MM.1S (cell line): ENCODE results near the gene HPSE.
A peak's percentile ranks its signal among the peaks of the same experiment; 100 is the strongest.

Experiments used
- DNase-seq: peaks from one replicate; pipeline ENCODE4 v3.0.0-alpha.2; 2015
- H2AFZ ChIP-seq: fragments of 300-600 bp; sonication (generic); 2 replicates; pipeline ENCODE4 v1.6.0; 2016; ENCODE audit warnings: antibody characterized with exemption, low read length
- H3F3A ChIP-seq: fragments of 300-600 bp; sonication (generic); 2 replicates; pipeline ENCODE4 v1.6.1; 2016; ENCODE audit warnings: mild to moderate bottlenecking, antibody characterized with exemption, low read length, moderate library complexity, mixed read lengths; ENCODE audit not compliant: insufficient read depth
- H3K27ac ChIP-seq: fragments of 300-600 bp; sonication (generic); 2 replicates; pipeline ENCODE4 v1.5.1; 2016; ENCODE audit warnings: mild to moderate bottlenecking, low read length
- H3K27me3 ChIP-seq: fragments of 300-600 bp; sonication (generic); replicated peaks from 2 replicates; pipeline ENCODE4 v1.6.0; 2016; ENCODE audit warnings: low read length; ENCODE audit not compliant: insufficient read depth
- H3K36me3 ChIP-seq: fragments of 300-600 bp; sonication (generic); replicated peaks from 2 replicates; pipeline ENCODE4 v1.6.1; 2016; ENCODE audit warnings: mild to moderate bottlenecking, low read length, mixed read lengths; ENCODE audit not compliant: insufficient read depth
- H3K4me1 ChIP-seq: fragments of 300-600 bp; sonication (generic); 2 replicates; pipeline ENCODE4 v1.6.1; 2016; ENCODE audit warnings: low read length, mixed read lengths
- H3K4me2 ChIP-seq: fragments of 300-600 bp; sonication (generic); 2 replicates; pipeline ENCODE4 v1.6.0; 2016; ENCODE audit warnings: low read depth, low read length
- H3K4me3 ChIP-seq: fragments of 300-600 bp; sonication (generic); 2 replicates; pipeline ENCODE4 v1.5.1; 2016; ENCODE audit warnings: low read length, mixed read lengths
- H3K79me2 ChIP-seq: fragments of 300-600 bp; sonication (generic); 2 replicates; pipeline ENCODE4 v1.6.1; 2016; ENCODE audit warnings: mixed run types, low read length, mixed read lengths
- H3K9ac ChIP-seq: fragments of 300-600 bp; sonication (generic); 2 replicates; pipeline ENCODE4 v1.6.1; 2016; ENCODE audit warnings: low read length, mixed read lengths
- H3K9me2 ChIP-seq: fragments of 300-600 bp; sonication (generic); replicated peaks from 2 replicates; pipeline ENCODE4 v1.6.1; 2016; ENCODE audit warnings: mild to moderate bottlenecking, low read length, mixed read lengths; ENCODE audit not compliant: insufficient read depth
- H3K9me3 ChIP-seq: fragments of 300-600 bp; sonication (generic); replicated peaks from 2 replicates; pipeline ENCODE4 v1.6.1; 2016; ENCODE audit warnings: mild to moderate bottlenecking, low read length, mixed read lengths; ENCODE audit not compliant: insufficient read depth
- H4K20me1 ChIP-seq: fragments of 300-600 bp; sonication (generic); 2 replicates; pipeline ENCODE4 v1.6.1; 2016; ENCODE audit warnings: mild to moderate bottlenecking, low read length, moderate library complexity, mixed read lengths; ENCODE audit not compliant: insufficient read depth
- EZH2 ChIP-seq: fragments of 300-600 bp; sonication (generic); optimal IDR thresholded peaks from 2 replicates; pipeline ENCODE3; 2017; ENCODE audit warnings: low read depth, mild to moderate bottlenecking, antibody characterized with exemption, low read length, mixed read lengths
- EZH2phosphoT487 ChIP-seq: fragments of 300-600 bp; sonication (generic); IDR thresholded peaks from 2 replicates; pipeline ENCODE4 v1.6.1; 2018; ENCODE audit warnings: antibody characterized with exemption, low read length
- TF ChIP-seq, protein P1 (sequence below): fragments of 300-600 bp; sonication (generic); IDR thresholded peaks from 2 replicates; pipeline ENCODE4 v1.5.1; 2016; ENCODE audit warnings: antibody characterized with exemption, low read length, mixed read lengths

Gene HPSE

DNA sequence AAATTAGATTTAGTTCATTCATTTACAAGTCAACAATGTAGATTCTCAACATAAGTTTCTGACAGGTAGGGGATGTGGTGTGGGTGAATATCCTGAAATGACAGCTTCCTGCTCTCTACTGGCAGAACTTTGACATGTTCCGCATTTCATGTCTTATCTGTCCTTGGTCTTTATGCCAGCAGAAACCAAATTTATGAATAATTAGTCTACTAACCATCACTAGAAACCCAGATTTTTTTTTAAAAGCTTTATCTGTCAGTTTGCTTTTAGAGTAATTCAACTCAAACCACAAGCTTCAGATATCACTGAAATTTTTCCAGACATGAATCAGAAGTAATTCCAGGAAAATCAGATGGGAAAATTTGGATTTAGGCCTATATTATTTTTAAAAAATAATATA lies 68.0 kb downstream of the HPSE start:
- H3K9me3 ChIP-seq: no peaks in the 10 kb centered on the region
- DNase-seq: no peak
- H3K4me2 ChIP-seq: no peak overlapping the region
- H3F3A ChIP-seq: 0 out of 2 replicates have a peak, but pooled peaks cover 5% of the 10 kb centered on the region
- no peaks in the 10 kb centered on the region for H3K9me2 ChIP-seq
- no peak overlapping the region for H2AFZ ChIP-seq
- no peaks in the 10 kb centered on the region for H3K79me2 ChIP-seq
- no peak overlapping the region for H3K9ac ChIP-seq
- H4K20me1 ChIP-seq: no peaks in the 10 kb centered on the region
- no peaks in the 10 kb centered on the region for H3K27me3 ChIP-seq
- peaks cover 16% of the 10 kb centered on the region for H3K4me1 ChIP-seq
- peaks cover 12% of the 10 kb centered on the region; the same call in 1 of the 2 replicates for H3K36me3 ChIP-seq
- H3K27ac ChIP-seq: no peak overlapping the region
- TF ChIP-seq, protein P1, sequence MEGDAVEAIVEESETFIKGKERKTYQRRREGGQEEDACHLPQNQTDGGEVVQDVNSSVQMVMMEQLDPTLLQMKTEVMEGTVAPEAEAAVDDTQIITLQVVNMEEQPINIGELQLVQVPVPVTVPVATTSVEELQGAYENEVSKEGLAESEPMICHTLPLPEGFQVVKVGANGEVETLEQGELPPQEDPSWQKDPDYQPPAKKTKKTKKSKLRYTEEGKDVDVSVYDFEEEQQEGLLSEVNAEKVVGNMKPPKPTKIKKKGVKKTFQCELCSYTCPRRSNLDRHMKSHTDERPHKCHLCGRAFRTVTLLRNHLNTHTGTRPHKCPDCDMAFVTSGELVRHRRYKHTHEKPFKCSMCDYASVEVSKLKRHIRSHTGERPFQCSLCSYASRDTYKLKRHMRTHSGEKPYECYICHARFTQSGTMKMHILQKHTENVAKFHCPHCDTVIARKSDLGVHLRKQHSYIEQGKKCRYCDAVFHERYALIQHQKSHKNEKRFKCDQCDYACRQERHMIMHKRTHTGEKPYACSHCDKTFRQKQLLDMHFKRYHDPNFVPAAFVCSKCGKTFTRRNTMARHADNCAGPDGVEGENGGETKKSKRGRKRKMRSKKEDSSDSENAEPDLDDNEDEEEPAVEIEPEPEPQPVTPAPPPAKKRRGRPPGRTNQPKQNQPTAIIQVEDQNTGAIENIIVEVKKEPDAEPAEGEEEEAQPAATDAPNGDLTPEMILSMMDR: no peak
- no peak for TF ChIP-seq EZH2phosphoT487
- no peak for TF ChIP-seq EZH2
- H3K4me3 ChIP-seq: no peak overlapping the region

DNA sequence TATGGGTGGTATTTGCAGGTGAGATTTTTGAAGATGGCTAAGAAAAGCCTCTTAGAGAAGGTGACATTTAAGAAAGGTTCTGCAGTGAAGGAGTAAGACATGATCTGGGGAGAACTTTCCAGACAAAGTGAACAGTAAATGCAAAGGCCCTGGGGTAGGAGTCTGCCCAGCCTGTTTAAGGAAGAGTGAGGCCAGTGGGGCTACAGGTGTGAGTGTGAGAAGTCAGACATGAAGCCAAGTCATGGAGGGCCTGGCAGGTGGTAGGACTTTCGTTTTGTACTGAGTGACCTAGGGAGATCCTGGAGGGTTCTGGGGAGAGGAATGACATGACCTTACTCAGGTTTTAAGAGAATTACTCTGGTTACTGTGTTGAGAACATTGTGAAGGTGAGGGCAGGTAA lies 71.5 kb downstream of the HPSE start:
- Histone ChIP-seq H3K27ac (no peak overlapping the region), H3K4me3 (no peak overlapping the region), H3K79me2 (no peaks in the 10 kb centered on the region), H4K20me1 (no peaks in the 10 kb centered on the region), H3K9ac (no peak overlapping the region), H3K27me3 (no peaks in the 10 kb centered on the region), H3K36me3 (peaks cover 8% of the 10 kb centered on the region; the same call in 1 of the 2 replicates), H3K9me2 (no peaks in the 10 kb centered on the region), H3K9me3 (no peaks in the 10 kb centered on the region), H2AFZ (no peak overlapping the region), H3K4me2 (no peak overlapping the region), H3K4me1 (peaks cover 31% of the 10 kb centered on the region), H3F3A (peaks cover 12% of the 10 kb centered on the region; the same call in 1 of the 2 replicates)
- DNase-seq: peak; percentile 37
- TF ChIP-seq EZH2phosphoT487: no peak

DNA sequence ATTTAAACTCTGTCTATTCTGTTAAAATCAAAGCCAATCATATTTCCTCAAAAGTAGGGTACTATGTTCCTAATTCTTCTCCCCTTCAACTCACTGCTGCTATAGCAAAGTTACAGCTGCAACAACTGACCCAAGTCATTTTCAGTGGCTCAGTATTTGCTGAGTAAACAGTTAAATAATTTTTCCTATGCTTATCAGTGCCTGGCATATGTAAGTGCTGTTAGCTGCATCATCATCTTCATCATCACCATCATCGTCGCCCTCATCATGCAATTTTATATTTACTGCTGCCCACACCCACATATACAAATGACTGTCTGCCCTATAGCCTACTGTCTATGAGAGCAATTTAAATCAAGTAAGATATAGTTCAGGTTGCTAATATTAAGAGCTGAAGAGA lies 72.0 kb downstream of the HPSE start:
- Histone ChIP-seq H3K27me3 (no peaks in the 10 kb centered on the region), H4K20me1 (no peaks in the 10 kb centered on the region), H3K4me2 (no peak overlapping the region), H3K9me3 (no peaks in the 10 kb centered on the region), H3F3A (peaks cover 12% of the 10 kb centered on the region; the same call in 1 of the 2 replicates), H3K9ac (no peak overlapping the region), H3K36me3 (peaks cover 8% of the 10 kb centered on the region; the same call in 1 of the 2 replicates), H2AFZ (no peak overlapping the region), H3K4me1 (peaks cover 31% of the 10 kb centered on the region), H3K27ac (no peak overlapping the region), H3K4me3 (no peak overlapping the region), H3K9me2 (no peaks in the 10 kb centered on the region), H3K79me2 (no peaks in the 10 kb centered on the region)
- no peak for TF ChIP-seq EZH2phosphoT487
- no peak for TF ChIP-seq EZH2
- TF ChIP-seq, protein P1: no peak
- no peak for DNase-seq

DNA sequence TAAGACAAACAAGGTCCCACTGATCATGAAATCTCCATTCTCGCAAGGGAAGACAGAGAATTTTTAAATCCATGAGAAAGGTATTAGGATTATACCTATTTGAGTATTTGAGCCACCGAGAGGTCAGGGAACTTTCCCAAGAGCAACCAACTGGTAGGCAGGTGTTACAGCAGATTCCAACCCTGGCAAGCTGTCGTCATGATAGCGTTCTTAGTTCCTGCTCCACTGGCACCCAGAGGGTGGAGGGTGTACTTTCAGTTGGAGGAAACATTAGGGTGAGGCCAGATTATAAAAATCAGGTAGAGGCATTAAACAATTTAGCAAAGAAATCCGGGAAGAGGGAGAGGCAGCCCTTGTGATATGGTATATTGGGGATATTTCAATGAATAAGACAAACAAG lies 73.3 kb downstream of the HPSE start:
- DNase-seq: no peak
- no peaks in the 10 kb centered on the region for H3K9me2 ChIP-seq
- H3K79me2 ChIP-seq: no peaks in the 10 kb centered on the region
- no peaks in the 10 kb centered on the region for H4K20me1 ChIP-seq
- H2AFZ ChIP-seq: no peak overlapping the region
- H3K9me3 ChIP-seq: no peaks in the 10 kb centered on the region
- TF ChIP-seq, protein P1: no peak
- TF ChIP-seq EZH2phosphoT487 (no peak), EZH2 (no peak)
- peaks cover 37% of the 10 kb centered on the region for H3K4me1 ChIP-seq
- H3K27me3 ChIP-seq: no peaks in the 10 kb centered on the region
- peaks cover 8% of the 10 kb centered on the region; the same call in 1 of the 2 replicates for H3K36me3 ChIP-seq
- H3K9ac ChIP-seq: no peak overlapping the region
- H3F3A ChIP-seq: peaks cover 12% of the 10 kb centered on the region; the same call in 1 of the 2 replicates
- H3K4me2 ChIP-seq: no peak overlapping the region
- no peak overlapping the region for H3K27ac ChIP-seq
- no peak overlapping the region for H3K4me3 ChIP-seq
